Psoas muscle (tissue), 8 donors: ENCODE measurements around the gene IFIT1. TPM values are rescaled to one million over a fixed set of nuclear protein-coding genes. Genes with fewer than 3 reads are reported as not detected.

Experiments used
- ATAC-seq, 4 donors: fragments of 200-7000 bp; cut with Tn5 transposase; one replicate each; pipeline ENCODE4 v1.9.1; 2020; ENCODE audit warnings: moderate library complexity in 3 of 4, mild to moderate bottlenecking in 2 of 4
- DNase-seq, 2 donors: peaks; one replicate each; pipeline ENCODE4 v3.0.0-alpha.2; 2020
- H3K27ac ChIP-seq: fragments of 200-600 bp; one replicate; pipeline ENCODE4 v1.8.0; 2022
- H3K27me3 ChIP-seq, 3 donors: fragments of 200-600 bp in 1 of 3; one replicate each; pipeline versions ENCODE4 v1.6.1 to v1.8.0; 2013 to 2022; ENCODE audit warnings: low read length in 2 of 3, mild to moderate bottlenecking in 2 of 3, moderate library complexity in 1 of 3; ENCODE audit not compliant: insufficient read depth in 3 of 3
- H3K36me3 ChIP-seq, 2 donors: fragments of 200-600 bp in 1 of 2; one replicate each; pipeline versions ENCODE4 v1.6.1 to v1.8.0; 2013 to 2022; ENCODE audit warnings: low read depth in 1 of 2, mild to moderate bottlenecking in 1 of 2, moderate library complexity in 1 of 2; ENCODE audit not compliant: insufficient read depth in 1 of 2
- H3K4me1 ChIP-seq: fragments of 200-600 bp; one replicate; pipeline ENCODE4 v1.8.0; 2022
- H3K4me3 ChIP-seq: fragments of 200-600 bp; one replicate; pipeline ENCODE4 v1.8.0; 2022; ENCODE audit warnings: mild to moderate bottlenecking
- H3K9me3 ChIP-seq: fragments of 200-600 bp; one replicate; pipeline ENCODE4 v1.8.0; 2022
- CTCF ChIP-seq: fragments of 200-600 bp; IDR thresholded peaks from one replicate; pipeline ENCODE4 v1.8.0; 2022; ENCODE audit warnings: antibody characterized with exemption
- WGBS, 3 donors: extraction: QIAGEN DNeasy Blood & Tissue Kit; methylation state at CpG; one replicate each; pipeline versions ENCODE4 v1.1.6 to v1.1.7; 2013; 5-methylcytosine and 5-hydroxymethylcytosine counted together
- intact Hi-C, 2 donors: fragments of 100-400 bp; cut with DNase I; formaldehyde crosslinking; loops; one replicate each; pipeline versions ENCODE4 v1.11.0 to v1.14.2; 2022
- polyA plus RNA-seq, 3 donors: library from polyadenylated mRNA; stranded (reverse); fragments of 200-250 nt; gene quantifications; one replicate each; pipeline ENCODE4 v1.2.3, GENCODE V29; 2013
- total RNA-seq, 4 donors: library from RNA; stranded (reverse); fragmentation: NEBNext Ultra II Directional in 2 of 4; extraction: Animal tissue kit (Norgen Biotek cat#: 25700) in 2 of 4; gene quantifications; one replicate each; pipeline versions ENCODE4 v1.2.1 to v1.2.4, GENCODE V29; 2021 to 2023
- donor health status: healthy with polysubstance abuse.
- donor health status: DM: no; HTN: no; CAD: no; lungs with moderate emphysema.
- donor health status: Bipolar disorder and iron deficiency.
- donor health status: healthy.
- donor health status: DM: yes; HTN: yes; CAD: no.
- donor health status: DM: no; HTN: no; CAD: no.
- donor health status: DM: no; HTN: no; CAD: no.
- donor health status: DM: yes; HTN: yes; CAD: no.

IFIT1 gene
- total and polyA plus RNA-seq, 7 donors: 1.6 to 22.5 (median 3.3) TPM

DNA sequence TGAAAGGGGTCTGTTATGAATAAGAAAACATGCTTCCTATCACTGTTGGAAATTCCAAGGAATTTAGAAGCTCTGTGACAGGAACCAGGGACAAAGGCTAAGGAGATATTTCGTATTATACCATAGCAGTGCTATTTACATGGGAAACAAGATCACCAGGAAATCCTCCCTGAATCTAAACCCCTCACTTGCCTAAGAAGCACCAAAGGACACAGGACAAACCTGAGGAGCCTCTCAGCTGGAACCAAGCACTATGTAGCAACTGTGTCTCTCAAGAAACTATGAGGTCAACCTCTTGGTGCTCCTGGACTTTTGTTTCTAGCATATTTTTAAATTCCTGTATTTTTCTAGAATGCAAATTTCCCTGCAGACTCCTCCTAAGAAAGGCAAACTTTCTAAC is 35.3 kb upstream of the IFIT1 start:
- no peak for TF ChIP-seq CTCF
- H3K4me3 ChIP-seq: no peak overlapping the region
- WGBS, 3 donors: 75 to 83% (median 82%) methylated on average over 1 of the region's 1 CpG
- no peaks in the 10 kb centered on the region for H3K36me3 ChIP-seq
- ATAC-seq: no peak
- H3K27ac ChIP-seq: no peak overlapping the region
- H3K4me1 ChIP-seq: peaks cover 8% of the 10 kb centered on the region
- no peaks in the 10 kb centered on the region for H3K9me3 ChIP-seq
- intact Hi-C loops: no loop called here
- DNase-seq: no peak
- no peaks in the 10 kb centered on the region for H3K27me3 ChIP-seq

DNA sequence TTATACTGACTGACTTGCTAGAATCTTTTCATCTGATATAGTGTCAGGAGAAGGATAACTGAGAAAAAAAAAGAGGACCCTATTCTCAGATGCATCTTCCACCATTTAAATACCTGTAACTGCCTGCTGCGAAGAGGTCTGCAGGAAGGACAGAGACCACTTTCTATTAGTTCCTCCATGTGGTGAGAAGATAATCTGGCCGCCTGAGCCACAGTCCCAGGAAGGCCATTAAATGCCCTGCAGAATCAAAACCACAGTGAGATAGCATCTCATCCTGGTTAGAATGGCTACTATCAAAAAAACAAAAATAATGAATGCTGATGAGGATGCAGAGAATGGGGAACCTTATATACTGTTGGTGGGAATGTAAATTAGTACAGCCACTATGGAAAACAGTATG is 34.4 kb upstream of the IFIT1 start:
- ATAC-seq (no peak), DNase-seq (no peak)
- 82 to 90% (median 87%) methylated on average over 2 of the region's 2 CpGs for WGBS, 3 donors
- no peaks in the 10 kb centered on the region for H3K36me3 ChIP-seq
- TF ChIP-seq CTCF: no peak
- no peaks in the 10 kb centered on the region for H3K27me3 ChIP-seq
- no peak overlapping the region for H3K27ac ChIP-seq
- H3K4me3 ChIP-seq: no peak overlapping the region
- no peaks in the 10 kb centered on the region for H3K9me3 ChIP-seq
- peaks cover under 1% of the 10 kb centered on the region for H3K4me1 ChIP-seq
- intact Hi-C loops: no loop called here

GRCh38 chr10:89360157-89360556 is 32.3 kb upstream of the IFIT1 start:
- no peak for TF ChIP-seq CTCF
- ATAC-seq (no peak), DNase-seq (no peak)
- intact Hi-C loops: no loop called here
- Histone ChIP-seq H3K4me1 (no peaks in the 10 kb centered on the region), H3K27me3 (no peaks in the 10 kb centered on the region), H3K36me3 (no peaks in the 10 kb centered on the region), H3K27ac (no peak overlapping the region), H3K4me3 (no peak overlapping the region), H3K9me3 (no peaks in the 10 kb centered on the region)

GRCh38 chr10:89362929-89363328 is 29.5 kb upstream of the IFIT1 start:
- TF ChIP-seq CTCF: no peak
- ATAC-seq (no peak), DNase-seq (no peak)
- Histone ChIP-seq H3K27ac (no peak overlapping the region), H3K36me3 (no peaks in the 10 kb centered on the region), H3K9me3 (no peaks in the 10 kb centered on the region), H3K4me3 (no peak overlapping the region), H3K4me1 (no peaks in the 10 kb centered on the region), H3K27me3 (no peaks in the 10 kb centered on the region)
- intact Hi-C loops: no loop called here

- no peak for TF ChIP-seq CTCF
- H3K4me1 ChIP-seq: no peaks in the 10 kb centered on the region
- DNase-seq (no peak), ATAC-seq (no peak)
- H3K27ac ChIP-seq: no peak overlapping the region
- intact Hi-C loops: no loop called here
- H3K27me3 ChIP-seq: no peaks in the 10 kb centered on the region
- H3K36me3 ChIP-seq: no peaks in the 10 kb centered on the region
- no peaks in the 10 kb centered on the region for H3K9me3 ChIP-seq
- no peak overlapping the region for H3K4me3 ChIP-seq
- 71 to 81% (median 72%) methylated on average over 6 of the region's 6 CpGs for WGBS, 3 donors
These were observed 28.5 kb upstream of the IFIT1 start for GRCh38 chr10:89363729-89364442.
